Esophagus squamous epithelium (tissue), 5 donors: ENCODE results near the gene LPP. TPM values are rescaled to one million over a fixed set of nuclear protein-coding genes. Genes with fewer than 3 reads are reported as not detected.

Experiments
- DNase-seq: peaks from one replicate; lab custom pipeline; 2025; lab: John Stamatoyannopoulos, UW
- H3K27ac ChIP-seq, 4 donors: fragments of 200-600 bp; sonication (generic); one replicate each; pipeline ENCODE4 v1.5.1; 2016 to 2019; ENCODE audit warnings: mild to moderate bottlenecking in 1 of 4
- H3K27me3 ChIP-seq, 4 donors: fragments of 200-600 bp; sonication (generic); 1 replicate in 3 of 4; 2 replicates in 1 of 4; pipeline versions ENCODE4 v1.5.1 to v1.6.0; 2017 to 2021; ENCODE audit warnings: antibody characterized with exemption in 1 of 4
- H3K36me3 ChIP-seq, 3 donors: fragments of 200-600 bp; sonication (generic); one replicate each; pipeline ENCODE4 v1.5.1; 2016 to 2019
- H3K4me1 ChIP-seq, 3 donors: fragments of 200-600 bp; sonication (generic); one replicate each; pipeline ENCODE4 v1.5.1; 2017 to 2019
- H3K4me3 ChIP-seq, 4 donors: fragments of 200-600 bp; sonication (generic); 1 replicate in 3 of 4; 2 replicates in 1 of 4; pipeline ENCODE4 v1.5.1; 2016 to 2019; ENCODE audit warnings: mild to moderate bottlenecking in 2 of 4, moderate library complexity in 1 of 4
- H3K9me3 ChIP-seq, 3 donors: fragments of 200-600 bp; sonication (generic); one replicate each; pipeline ENCODE4 v1.5.1; 2016 to 2019
- CTCF ChIP-seq, 6 experiments: fragments of 450-650 bp in 4 of 6; fragments of 200-600 bp in 2 of 6; sonication (generic) in 2 of 6; IDR thresholded peaks; one replicate each; pipeline ENCODE4 v1.5.1; 2016 to 2019; ENCODE audit warnings: antibody characterized with exemption in 6 of 6, mild to moderate bottlenecking in 4 of 6, moderate library complexity in 4 of 6
- POLR2A ChIP-seq, 4 donors: fragments of 450-650 bp; IDR thresholded peaks; one replicate each; pipeline ENCODE4 v1.6.1; 2017; ENCODE audit warnings: antibody characterized with exemption in 4 of 4, mild to moderate bottlenecking in 4 of 4, moderate library complexity in 3 of 4
- WGBS, 2 donors: methylation state at CpG; one replicate each; pipeline ENCODE4 v1.1.5; 2018; 5-methylcytosine and 5-hydroxymethylcytosine counted together
- intact Hi-C: fragments of 100-400 bp; cut with DNase I; formaldehyde crosslinking; loops from one replicate; pipeline ENCODE4 v1.15.0; 2022
- total RNA-seq, 4 donors: library from RNA; depleted of rRNA; stranded (reverse); fragments of >200 nt; gene quantifications; one replicate each; pipeline ENCODE4 v1.1.0, GENCODE V29; 2016
- donor health status: DM: yes; HTN: yes; CAD: no.

The LPP gene
- total RNA-seq, 4 donors from 2014 or later = 41.4 to 369 (median 97.3) TPM

GRCh38 chr3:188446766-188447165 lies 292.8 kb downstream of the LPP start:
- no peak for TF ChIP-seq POLR2A (IDR thresholded peaks at IDR 0.05)
- TF ChIP-seq CTCF (IDR thresholded peaks at IDR 0.05) = no peak
- no peaks in the 10 kb centered on the region for H3K9me3 ChIP-seq
- DNase-seq = no peak
- no peaks in the 10 kb centered on the region for H3K36me3 ChIP-seq
- H3K4me3 ChIP-seq = no peak overlapping the region
- H3K27me3 ChIP-seq = no peaks in the 10 kb centered on the region
- 78 to 80% methylated on average over 3 of the region's 3 CpGs for WGBS, 2 donors
- H3K4me1 ChIP-seq = no peaks in the 10 kb centered on the region
- intact Hi-C loops = no loop called here
- H3K27ac ChIP-seq = no peak overlapping the region

- no peak for TF ChIP-seq CTCF (IDR thresholded peaks at IDR 0.05)
- TF ChIP-seq POLR2A (IDR thresholded peaks at IDR 0.05) = no peak
- no peaks in the 10 kb centered on the region for H3K27me3 ChIP-seq
- no peak overlapping the region for H3K27ac ChIP-seq
- DNase-seq = no peak
- H3K4me1 ChIP-seq = no peaks in the 10 kb centered on the region
- 86 to 91% methylated on average over 4 of the region's 4 CpGs for WGBS, 2 donors
- H3K36me3 ChIP-seq = no peaks in the 10 kb centered on the region
- H3K4me3 ChIP-seq = no peak overlapping the region
- no peaks in the 10 kb centered on the region for H3K9me3 ChIP-seq
- intact Hi-C loops = no loop called here
Measured at GRCh38 chr3:188448813-188449212, 294.9 kb downstream of the LPP start.

- Histone ChIP-seq H3K4me3 (no peak overlapping the region), H3K27ac (no peak overlapping the region), H3K36me3 (no peaks in the 10 kb centered on the region), H3K4me1 (no peaks in the 10 kb centered on the region), H3K27me3 (no peaks in the 10 kb centered on the region), H3K9me3 (no peaks in the 10 kb centered on the region)
- 93 to 95% methylated on average over 2 of the region's 2 CpGs for WGBS, 2 donors
- TF ChIP-seq POLR2A (IDR thresholded peaks at IDR 0.05) = no peak
- intact Hi-C loops = no loop called here
- DNase-seq = no peak
Measured at GRCh38 chr3:188449421-188449820, 295.5 kb downstream of the LPP start.

- Histone ChIP-seq H3K36me3 (no peaks in the 10 kb centered on the region), H3K9me3 (no peaks in the 10 kb centered on the region), H3K27me3 (no peaks in the 10 kb centered on the region), H3K4me1 (no peaks in the 10 kb centered on the region), H3K4me3 (no peak overlapping the region), H3K27ac (no peak overlapping the region)
- WGBS, 2 donors = 82 to 93% methylated on average over 8 of the region's 8 CpGs
- intact Hi-C loops = no loop called here
- DNase-seq = no peak
- TF ChIP-seq POLR2A (IDR thresholded peaks at IDR 0.05) = no peak
Measured at GRCh38 chr3:188452158-188452772, 298.3 kb downstream of the LPP start.

DNA sequence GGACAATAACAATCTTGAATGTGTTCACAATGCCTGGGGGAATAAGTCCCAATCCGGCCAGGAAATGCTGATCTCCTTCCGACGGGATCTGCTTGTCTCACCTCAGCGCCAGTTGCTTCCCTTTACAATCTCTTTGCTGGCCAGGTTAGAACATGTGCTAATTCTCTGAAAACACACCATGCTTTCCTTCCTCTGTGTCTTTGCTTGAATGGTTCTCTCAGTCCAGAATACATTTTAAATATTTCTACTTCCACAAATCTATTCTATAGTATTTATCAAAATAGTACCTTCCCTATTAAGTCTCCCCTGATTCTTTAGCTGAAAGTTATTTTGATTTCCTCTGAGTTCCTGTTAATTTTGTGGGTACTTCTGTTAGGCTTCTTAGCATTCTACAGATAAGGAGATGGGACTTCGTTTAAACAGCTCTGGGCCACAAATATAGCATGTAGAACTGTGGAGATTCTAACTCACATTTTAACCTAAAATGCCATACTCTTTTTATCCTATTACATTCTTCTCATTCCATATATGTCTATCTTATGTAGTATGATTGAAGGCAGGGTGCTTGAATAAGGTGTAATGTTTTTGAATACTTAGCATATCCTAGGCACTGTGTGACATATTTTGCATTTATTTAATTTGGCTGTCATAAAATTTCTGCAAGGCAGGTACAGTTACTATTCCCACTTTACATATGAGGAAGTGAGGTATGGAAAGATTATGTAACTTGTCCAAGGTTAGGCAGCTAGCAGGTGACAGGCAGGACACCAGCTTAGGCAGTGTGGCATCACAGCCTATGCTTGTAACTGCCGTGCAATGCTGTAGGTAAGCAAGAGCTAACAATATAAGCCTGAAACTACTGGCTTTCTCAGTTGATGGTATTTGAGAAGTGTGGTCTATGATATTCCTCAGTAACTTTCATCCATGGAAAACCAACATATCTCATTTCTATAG lies 299.8 kb downstream of the LPP start:
- DNase-seq = no peak
- no peaks in the 10 kb centered on the region for H3K9me3 ChIP-seq
- WGBS, 2 donors = 78 to 85% methylated on average over 6 of the region's 6 CpGs
- H3K4me1 ChIP-seq = no peaks in the 10 kb centered on the region
- H3K36me3 ChIP-seq = no peaks in the 10 kb centered on the region
- H3K27me3 ChIP-seq = no peaks in the 10 kb centered on the region
- TF ChIP-seq POLR2A (IDR thresholded peaks at IDR 0.05) (no peak), CTCF (IDR thresholded peaks at IDR 0.05) (no peak)
- intact Hi-C loops = no loop called here
- H3K4me3 ChIP-seq = no peak overlapping the region
- no peak overlapping the region for H3K27ac ChIP-seq

DNA sequence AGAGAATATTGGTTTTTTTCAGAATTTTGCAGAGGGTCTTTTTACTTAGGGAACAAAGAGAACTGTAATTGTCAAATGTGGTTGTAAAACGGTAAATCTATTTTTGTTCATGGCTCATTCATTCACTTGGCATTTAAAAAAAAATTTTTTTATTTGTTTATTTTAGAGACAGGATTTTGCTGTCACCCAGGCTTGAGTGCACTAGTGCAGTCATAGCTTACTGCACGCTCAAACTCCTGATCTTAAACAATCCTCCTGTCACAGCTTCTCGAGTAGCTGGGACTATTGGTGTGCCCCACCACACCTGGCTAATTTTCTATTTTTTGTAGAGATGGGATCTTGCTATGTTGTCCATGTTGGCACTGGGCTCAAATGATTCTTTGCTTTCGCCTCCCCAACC lies 301.8 kb downstream of the LPP start:
- H3K36me3 ChIP-seq = no peaks in the 10 kb centered on the region
- intact Hi-C loops = no loop called here
- no peak overlapping the region for H3K4me3 ChIP-seq
- no peak overlapping the region for H3K27ac ChIP-seq
- no peak for DNase-seq
- WGBS, 2 donors = 73 to 78% methylated on average over 4 of the region's 4 CpGs
- no peaks in the 10 kb centered on the region for H3K9me3 ChIP-seq
- no peaks in the 10 kb centered on the region for H3K27me3 ChIP-seq
- TF ChIP-seq POLR2A (IDR thresholded peaks at IDR 0.05) = no peak
- no peak for TF ChIP-seq CTCF (IDR thresholded peaks at IDR 0.05)
- no peaks in the 10 kb centered on the region for H3K4me1 ChIP-seq
